Kidney capillary endothelial cell (primary cell): ENCODE data around the gene EYA2.
"Not testable (repeated sequence)": the region's sequence is repeated elsewhere in the genome, so short reads cannot be mapped to it uniquely, and the experiment has no call there.

ENCODE experiments used
- DNase-seq: peaks from one replicate; pipeline ENCODE4 v3.0.0-alpha.2; 2018; ENCODE audit warnings: low spot score

Gene EYA2

GRCh38 chr20:46894579-46894958, at the start of gene EYA2:
Gene EYA2 (plus strand): TSS chr20:46894843. CDS start chr20:46990011, 95,168 bp downstream.
- no peak for DNase-seq

- no peak for DNase-seq
Measured at GRCh38 chr20:46844965-46845364, 49.7 kb upstream of the EYA2 start.

- DNase-seq, result no peak
Measured at GRCh38 chr20:46849269-46849668, 45.4 kb upstream of the EYA2 start.

GRCh38 chr20:46849751-46850150, 44.9 kb upstream of the EYA2 start:
- DNase-seq, result no peak

GRCh38 chr20:46850416-46850815, 44.2 kb upstream of the EYA2 start:
- DNase-seq, result no peak

- DNase-seq, result no peak
Measured at GRCh38 chr20:46850896-46851295, 43.7 kb upstream of the EYA2 start.

- no peak for DNase-seq
Measured at GRCh38 chr20:46851746-46852145, 42.9 kb upstream of the EYA2 start.

GRCh38 chr20:46852313-46852712, 42.3 kb upstream of the EYA2 start:
- DNase-seq, result no peak

GRCh38 chr20:46853926-46854325, 40.7 kb upstream of the EYA2 start:
- DNase-seq, result no peak

GRCh38 chr20:46857061-46857831, 37.4 kb upstream of the EYA2 start:
- DNase-seq, result no peak

- no peak for DNase-seq
Measured at GRCh38 chr20:46865824-46866223, 28.8 kb upstream of the EYA2 start.

GRCh38 chr20:46870041-46870440, 24.6 kb upstream of the EYA2 start:
- no peak for DNase-seq

GRCh38 chr20:46872328-46873211, 22.1 kb upstream of the EYA2 start:
- DNase-seq, result no peak

GRCh38 chr20:46875059-46875458, 19.6 kb upstream of the EYA2 start:
- DNase-seq, result no peak

GRCh38 chr20:46879386-46879785, 15.3 kb upstream of the EYA2 start:
- no peak for DNase-seq

GRCh38 chr20:46879963-46880362, 14.7 kb upstream of the EYA2 start:
- not testable (repeated sequence) for DNase-seq

GRCh38 chr20:46883892-46884291, 10.8 kb upstream of the EYA2 start:
- no peak for DNase-seq

- no peak for DNase-seq
Measured at GRCh38 chr20:46890682-46891081, 4.0 kb upstream of the EYA2 start.

GRCh38 chr20:46893051-46893450, 1.6 kb upstream of the EYA2 start:
- no peak for DNase-seq

- no peak for DNase-seq
Measured at GRCh38 chr20:46893877-46894578, 615 bp upstream of the EYA2 start.

GRCh38 chr20:46894971-46895905, 595 bp downstream of the EYA2 start:
- no peak for DNase-seq

- no peak for DNase-seq
Measured at GRCh38 chr20:46895906-46896242, 1.2 kb downstream of the EYA2 start.
